HG03378 (cell line): ENCODE measurements around the gene CCL26.
A peak's percentile ranks its signal among the peaks of the same experiment; 100 is the strongest.
"Not testable (repeated sequence)": the region's sequence is repeated elsewhere in the genome, so short reads cannot be mapped to it uniquely, and the experiment has no call there.

ENCODE experiments used
- ATAC-seq: cut with Tn5 transposase; IDR thresholded peaks from one replicate; pipeline ENCODE4 v1.9.1; 2021; ENCODE audit warnings: mild to moderate bottlenecking, moderate library complexity; ENCODE audit not compliant: unreplicated experiment

Gene CCL26

DNA sequence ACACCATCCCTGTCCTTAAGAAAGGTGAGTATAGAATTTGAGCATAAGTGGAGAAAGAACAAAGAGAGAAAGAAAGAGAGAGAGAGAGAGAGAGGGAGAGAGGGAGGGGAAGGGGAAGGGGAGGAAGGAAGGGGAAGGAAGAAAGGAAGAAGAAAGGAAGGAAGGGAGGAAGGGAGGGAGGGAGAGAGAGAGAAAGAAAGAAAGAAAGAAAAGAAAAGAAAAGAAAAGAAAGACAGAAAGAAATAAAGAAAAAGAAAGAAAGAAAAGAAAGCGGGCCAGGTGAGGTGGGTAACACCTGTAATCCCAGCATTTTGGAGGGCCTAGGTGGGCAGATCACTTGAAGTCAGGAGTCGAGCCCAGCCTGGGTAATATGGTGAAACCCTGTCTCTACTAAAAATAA, 21.7 kb upstream of the CCL26 start:
- ATAC-seq: no peak

DNA sequence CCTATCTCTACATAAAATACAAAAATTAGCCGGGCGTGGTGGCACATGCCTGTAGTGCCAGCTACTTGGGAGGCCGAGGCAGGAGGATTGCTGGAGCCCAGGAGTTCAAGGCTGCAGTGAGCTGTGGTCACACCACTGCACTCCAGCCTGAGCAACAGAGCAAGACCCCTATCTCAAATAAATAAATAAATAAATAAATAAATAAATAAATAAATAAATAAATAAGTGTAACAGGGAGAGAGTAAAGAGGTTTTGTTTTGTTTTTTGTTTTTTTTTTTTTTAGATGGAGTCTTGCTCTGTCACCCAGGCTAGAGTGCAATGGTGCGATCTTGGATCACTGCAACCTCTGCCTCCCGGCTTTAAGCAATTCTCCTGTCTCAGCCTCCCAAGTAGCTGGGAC, 20.6 kb upstream of the CCL26 start:
- not testable (repeated sequence) for ATAC-seq

DNA sequence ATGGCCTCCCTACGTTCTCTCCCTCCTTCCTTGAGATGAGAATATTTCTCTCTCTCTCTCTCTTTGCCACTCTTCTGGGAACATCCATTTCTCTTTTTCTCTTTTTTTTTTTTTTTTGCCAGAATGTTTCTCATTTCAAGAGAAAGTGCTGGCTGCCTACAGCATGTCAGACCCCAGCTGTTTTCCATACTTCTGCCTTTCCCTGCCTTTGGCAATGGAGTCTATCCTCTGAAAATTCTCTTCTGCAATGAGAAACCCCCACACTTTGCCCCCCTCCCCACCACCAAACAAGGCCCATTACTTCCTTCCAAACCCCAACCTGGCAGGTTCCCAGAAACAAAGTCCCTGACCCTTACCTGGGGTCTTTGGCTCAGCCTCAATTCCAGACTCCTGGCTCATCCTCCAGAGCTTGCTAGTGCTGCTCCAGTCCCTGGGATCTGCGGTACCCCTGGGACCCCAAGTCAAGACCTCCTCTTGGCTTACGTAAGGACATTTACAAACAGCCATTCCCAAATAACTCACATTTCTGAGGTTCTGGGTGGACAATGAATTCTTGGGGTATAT, 17.4 kb upstream of the CCL26 start:
- no peak for ATAC-seq

DNA sequence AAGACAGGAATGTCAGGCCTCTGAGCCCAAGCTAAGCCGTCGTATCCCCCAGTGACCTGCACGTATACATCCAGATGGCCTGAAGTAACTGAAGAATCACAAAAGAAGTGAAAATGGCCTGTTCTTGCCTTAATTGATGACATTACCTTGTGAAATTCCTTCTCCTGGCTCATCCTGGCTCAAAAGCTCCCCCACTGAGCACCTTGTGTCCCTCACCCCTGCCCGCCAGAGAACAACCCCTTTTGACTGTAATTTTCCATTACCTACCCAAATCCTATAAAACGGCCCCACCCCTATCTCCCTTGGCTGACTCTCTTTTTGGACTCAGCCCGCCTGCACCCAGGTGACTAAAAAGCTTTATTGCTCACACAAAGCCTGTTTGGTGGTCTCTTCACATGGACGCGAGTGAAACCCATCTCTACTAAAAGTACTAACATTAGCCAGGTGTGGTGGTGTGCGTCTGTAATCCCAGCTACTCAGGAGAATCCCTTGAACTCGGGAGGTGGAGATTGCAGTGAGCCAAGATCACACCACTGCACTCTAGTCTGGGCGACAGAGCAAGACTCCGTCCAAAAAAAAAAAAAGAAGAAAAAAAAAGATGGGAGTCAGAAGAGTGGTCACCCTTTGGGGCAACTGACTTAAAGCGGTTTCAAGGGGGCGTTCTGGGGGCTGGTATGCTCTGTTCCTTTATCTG, 16.3 kb upstream of the CCL26 start:
- not testable (repeated sequence) for ATAC-seq

DNA sequence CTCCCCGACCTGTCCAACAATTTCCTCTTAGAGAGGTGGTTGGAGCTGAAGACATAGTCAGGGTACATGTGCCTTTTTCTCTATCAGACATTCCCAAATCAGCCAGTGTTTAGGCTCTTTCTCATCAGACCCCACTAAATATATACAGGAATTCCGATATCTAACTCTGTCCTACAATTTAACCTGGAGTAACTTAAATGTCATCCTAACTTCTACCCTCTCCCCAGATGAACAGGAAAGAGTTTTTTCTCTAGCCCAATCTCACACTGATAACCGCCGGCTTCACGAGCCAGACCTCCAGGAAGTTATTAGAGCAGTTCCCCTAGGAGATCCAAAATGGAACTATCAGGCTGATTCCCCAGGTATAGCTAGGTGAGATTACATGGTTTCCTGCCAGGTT, 11.0 kb upstream of the CCL26 start:
- not testable (repeated sequence) for ATAC-seq

DNA sequence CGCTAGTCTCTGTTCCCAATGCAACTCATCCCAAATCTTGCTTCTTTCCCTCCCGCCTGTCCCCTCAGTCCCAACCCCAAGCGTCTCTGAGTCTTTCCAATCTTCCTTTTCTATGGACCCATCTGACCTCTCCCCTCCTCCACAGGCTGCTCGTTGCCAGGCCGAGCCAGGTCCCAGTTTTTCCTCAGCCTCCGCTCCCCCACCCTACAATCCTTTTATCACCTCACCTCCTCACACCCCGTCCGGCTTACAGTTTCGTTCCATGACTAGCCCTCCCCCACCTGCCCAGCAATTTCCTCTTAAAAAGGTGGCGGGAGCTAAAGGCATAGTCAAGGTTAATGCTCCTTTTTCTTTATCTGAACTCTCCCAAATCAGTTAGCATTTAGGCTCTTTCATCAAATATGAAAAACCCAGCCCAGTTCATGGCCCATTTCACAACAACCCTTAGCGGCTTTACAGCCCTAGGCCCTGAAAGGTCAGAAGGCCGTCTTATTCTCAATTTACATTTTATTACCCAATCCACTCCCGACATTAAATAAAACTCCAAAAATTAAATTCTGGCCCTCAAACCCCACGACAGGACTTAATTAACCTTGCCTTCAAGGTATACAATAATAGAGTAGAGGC, 8.7 kb upstream of the CCL26 start:
- ATAC-seq: not testable (repeated sequence)

DNA sequence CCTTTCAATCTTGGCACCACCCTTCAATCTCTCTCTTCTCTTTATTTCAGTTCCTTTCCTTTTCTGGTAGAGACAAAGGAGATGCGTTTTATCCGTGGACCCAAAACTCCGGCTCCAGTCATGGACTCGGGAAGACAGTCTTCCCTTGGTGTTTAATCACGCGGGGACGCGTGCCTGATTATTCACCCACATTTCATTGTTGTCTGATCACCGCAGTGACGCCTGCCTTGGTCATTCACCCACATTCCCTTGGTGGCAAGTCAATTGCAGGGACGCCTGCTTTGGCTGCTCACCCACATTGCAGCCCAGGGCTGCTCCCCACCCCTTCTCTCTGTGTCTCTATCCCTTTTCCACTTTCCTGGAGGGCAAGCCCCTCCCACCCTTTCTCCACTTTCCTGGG, 7.5 kb upstream of the CCL26 start:
- not testable (repeated sequence) for ATAC-seq

DNA sequence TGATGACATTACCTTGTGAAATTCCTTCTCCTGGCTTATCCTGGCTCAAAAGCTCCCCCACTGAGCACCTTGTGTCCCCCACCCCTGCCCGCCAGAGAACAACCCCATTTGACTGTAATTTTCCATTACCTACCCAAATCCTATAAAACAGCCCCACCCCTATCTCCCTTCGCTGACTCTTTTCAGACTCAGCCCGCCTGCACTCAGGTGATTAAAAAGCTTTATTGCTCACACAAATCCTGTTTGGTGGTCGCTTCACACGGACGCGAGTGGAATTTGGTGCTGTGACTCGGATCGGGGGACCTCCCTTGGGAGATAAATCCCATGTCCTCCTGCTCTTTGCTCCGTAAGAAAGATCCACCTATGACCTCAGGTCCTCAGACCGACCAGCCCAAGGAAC, 7.0 kb upstream of the CCL26 start:
- ATAC-seq: not testable (repeated sequence)

DNA sequence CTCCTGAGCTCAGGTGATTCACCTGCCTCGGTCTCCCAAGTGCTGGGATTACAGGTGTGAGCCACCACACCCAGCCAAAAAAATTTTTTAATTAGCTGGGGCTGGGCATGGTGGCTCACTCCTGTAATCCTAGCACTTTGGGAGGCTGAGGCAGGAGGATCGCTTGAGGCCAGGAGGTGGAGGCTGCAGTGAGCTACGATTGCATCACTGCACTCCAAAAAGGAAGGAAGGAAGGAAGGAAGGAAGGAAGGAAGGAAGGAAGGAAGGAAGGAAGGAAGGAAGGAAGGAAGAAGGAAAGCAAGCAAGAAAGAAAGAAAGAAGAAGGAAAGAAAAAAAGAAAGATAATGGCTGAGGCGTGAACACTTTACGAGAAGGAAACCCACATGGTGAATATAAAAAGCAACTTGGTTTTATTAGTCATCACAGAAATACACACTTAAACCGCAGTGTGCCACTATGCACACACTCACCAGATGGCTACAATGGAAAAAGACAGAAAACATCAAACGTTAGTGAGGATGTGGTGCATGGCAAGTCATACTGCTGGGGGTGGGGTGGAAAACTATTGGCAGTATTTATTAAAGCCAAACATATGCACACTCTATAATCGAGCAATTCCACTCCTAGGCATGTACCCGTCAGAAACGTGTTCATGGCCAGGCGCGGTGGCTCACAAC, 4.4 kb upstream of the CCL26 start:
- ATAC-seq: no peak

DNA sequence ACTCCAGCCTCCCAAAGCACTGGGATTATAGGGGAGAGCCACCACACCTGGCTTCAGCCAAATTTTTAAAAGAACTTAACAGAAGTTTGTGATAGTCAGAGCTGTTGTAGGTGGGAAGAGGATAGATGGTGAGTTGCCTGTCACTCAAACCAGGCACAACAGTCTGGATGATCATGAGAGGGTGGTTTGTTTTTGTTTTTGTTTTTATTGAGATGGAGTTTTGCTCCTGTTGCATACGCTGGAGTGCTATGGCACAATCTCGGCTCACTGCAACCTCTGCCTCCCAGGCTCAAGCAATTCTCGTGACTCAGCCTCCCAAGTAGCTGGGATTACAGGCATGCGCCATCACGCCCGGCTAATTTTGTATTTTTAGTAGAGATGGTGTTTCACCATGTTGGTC, 1.9 kb upstream of the CCL26 start:
- ATAC-seq: not testable (repeated sequence)

DNA sequence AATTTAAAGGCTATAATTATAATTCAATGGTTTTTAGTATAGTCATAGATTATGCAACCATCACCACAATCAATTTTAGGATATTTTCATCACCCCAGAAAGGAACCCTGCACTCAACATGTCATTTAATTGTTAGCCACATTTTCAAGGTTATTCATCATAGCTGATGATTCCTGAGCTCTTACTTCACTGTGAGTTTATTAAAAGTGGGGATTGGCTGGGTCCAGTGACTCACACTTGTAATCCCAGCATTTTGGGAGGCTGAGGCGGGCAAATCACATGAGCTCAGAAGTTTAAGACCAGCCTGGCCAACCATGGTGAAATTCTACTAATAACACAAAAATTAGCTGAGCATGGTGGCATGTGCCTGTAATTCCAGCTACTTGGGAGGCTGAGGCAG, 787 bp downstream of the CCL26 start:
- ATAC-seq: no peak

DNA sequence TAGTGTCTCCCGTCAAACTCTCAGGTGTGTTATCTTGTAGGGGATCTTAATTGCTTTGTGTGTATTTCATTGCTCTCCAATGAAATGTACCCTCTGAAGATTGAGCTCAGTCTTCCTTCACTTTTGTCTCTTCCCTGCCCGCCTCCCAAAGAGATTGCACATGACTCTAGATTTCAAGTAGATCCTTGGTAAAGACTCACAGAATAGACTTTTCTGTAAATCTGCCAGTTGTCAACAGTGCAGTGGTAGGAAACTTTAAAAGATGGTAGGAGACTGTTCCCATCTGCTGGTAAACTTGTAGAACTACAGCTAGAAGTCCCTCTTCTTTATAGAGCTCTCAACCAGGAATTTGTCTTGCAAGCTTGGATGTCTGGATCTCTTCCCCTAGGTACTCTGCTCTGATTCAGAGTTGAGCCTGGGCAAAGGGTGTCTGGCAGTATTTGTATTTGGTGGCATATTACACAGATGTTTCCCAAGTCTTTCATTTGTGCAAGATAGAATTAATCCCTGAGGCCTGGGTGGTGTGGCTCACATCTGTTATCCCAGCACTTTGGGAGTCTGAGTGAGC, 9.6 kb downstream of the CCL26 start:
- peak; percentile 50 for ATAC-seq

DNA sequence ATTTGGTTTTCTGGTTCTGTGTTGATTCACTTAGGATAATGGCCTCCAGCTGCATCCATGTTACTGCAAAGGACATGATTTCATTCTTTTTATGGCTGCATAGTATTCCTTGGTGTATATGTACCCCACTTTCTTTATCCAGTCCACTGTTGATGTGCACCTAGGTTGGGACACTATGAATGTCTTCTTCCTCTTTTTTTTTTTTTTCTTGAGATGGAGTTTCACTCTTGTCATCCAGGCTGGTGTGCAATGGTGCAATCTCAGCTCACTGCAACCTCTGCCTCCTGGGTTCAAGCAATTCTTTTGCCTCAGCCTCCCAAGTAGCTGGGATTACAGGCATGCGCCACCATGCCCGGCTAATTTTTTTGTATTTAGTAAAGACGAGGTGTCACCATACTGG, 10.2 kb downstream of the CCL26 start:
- not testable (repeated sequence) for ATAC-seq

DNA sequence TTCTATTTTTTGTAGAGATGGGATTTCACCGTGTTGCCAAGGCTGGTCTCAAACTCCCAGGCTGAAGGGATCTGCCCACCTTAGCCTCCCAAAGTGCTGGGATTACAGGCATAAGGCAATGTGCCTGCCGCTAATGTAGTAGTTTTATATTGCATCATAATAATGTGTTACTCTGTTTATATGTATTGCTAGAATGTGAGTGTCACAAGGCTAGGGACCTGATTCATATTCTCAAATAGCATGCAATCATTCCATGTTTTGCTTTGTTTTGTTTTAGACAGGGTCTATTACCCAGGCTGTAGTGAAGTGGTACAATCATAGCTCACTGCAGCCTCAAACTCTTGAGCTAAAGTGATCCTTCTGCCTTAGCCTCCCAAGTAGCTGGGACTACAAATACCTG, 13.5 kb downstream of the CCL26 start:
- ATAC-seq: no peak

DNA sequence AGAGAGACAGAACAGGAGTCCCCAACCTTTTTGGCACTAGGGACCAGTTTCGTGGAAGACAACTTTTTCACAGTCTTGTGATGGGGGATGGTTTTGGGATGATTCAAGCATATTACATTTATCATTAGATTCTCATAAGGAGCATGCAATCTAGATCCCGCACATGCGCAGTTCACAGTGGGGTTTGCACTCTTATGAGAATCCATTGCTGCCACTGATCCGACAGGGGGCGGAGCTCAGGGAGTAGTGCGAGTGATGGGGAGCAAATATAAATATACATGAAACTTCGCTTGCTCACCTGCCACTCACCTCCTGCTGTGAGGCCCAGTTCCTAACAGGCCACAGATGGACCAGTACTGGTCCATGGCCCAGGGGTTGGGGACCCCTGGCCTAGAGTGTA, 14.2 kb downstream of the CCL26 start:
- ATAC-seq: no peak

DNA sequence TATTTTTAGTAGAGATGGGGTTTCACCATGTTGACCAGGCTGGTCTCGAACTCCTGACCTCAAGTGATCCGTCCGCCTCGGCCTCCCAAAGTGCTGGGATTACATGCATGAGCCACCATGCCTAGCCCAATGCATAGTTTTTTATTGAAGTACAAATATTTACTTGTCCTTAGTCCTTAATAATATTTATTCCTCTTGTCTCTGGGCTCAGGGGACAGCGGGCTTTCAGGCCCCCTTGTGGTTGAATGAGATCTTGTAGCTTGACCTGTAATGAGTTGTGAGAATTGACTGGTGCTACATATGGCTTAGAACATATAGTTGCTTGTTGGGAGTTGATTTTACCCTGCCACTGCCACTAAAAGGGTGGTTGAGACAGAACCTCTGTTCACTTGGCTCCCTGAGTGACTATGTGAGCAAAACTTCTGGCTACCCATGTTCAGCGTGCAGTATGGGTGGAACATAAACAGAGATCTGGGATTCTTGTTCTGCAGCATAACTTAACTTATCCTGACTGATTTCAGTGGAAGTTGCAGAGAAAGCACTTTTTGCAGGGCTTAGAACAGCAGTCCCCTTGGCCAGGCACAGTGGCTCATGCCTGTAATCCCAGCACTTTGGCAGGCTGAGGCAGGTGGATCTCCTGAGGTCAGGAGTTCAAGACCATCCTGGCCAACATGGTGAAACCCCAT, 14.9 kb downstream of the CCL26 start:
- ATAC-seq: no peak

DNA sequence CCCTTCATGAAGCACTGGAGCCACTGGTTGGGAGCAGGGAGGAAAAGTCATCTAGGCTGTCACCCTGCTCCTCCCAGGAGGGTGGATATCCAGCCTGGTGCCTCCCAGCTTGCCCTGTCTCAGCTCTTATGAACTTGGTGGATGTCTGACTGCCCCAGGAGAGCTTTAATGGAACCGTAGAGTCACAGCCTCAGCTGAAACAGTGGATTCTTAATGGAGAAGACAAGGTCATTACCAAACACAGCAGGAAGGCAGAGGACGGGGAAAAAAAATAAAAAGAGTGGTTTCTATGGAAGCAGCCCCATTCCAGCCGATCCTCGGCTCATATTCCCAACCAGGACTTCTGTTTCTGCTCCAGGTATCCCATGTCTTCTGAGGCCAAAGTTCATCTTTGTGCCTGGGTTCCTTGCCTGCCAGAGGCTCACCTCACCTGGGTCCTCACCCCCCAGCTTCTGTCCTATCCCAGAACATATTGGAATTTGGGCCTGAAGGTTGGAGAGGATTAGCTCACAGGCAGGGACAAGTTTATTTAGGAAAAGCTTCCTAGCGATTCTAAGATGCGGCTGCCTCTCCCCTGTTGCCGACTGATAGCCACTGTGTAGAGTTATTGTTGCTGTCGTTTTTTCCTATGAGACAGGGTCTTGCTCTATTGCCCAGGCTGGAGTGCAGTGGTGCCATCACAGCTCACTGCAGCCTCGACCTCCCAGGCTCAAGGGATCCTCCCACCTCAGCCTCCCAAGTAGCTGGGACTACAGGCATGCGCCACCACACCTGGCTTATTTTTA, 15.6 kb downstream of the CCL26 start:
- ATAC-seq: no peak

DNA sequence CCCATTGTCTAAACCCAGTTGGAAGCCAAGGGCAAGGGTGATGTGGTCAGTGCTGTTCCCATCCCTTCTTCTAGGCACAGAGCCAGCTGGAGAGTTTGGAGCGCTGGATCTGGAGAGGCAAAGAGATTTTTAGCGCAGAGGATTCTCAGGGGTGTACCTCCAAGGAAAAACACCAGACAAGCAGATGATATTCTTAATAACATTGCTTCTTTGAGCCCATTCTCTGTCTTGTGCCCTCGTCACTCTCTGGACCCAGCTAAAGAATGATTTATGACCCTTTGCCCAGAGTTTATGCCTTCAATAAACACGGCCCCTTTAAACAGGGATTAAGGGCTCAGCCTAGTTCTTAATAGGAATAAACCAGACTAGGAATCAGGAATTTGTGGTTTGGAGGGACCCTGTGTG, 28.6 kb downstream of the CCL26 start:
- no peak for ATAC-seq

DNA sequence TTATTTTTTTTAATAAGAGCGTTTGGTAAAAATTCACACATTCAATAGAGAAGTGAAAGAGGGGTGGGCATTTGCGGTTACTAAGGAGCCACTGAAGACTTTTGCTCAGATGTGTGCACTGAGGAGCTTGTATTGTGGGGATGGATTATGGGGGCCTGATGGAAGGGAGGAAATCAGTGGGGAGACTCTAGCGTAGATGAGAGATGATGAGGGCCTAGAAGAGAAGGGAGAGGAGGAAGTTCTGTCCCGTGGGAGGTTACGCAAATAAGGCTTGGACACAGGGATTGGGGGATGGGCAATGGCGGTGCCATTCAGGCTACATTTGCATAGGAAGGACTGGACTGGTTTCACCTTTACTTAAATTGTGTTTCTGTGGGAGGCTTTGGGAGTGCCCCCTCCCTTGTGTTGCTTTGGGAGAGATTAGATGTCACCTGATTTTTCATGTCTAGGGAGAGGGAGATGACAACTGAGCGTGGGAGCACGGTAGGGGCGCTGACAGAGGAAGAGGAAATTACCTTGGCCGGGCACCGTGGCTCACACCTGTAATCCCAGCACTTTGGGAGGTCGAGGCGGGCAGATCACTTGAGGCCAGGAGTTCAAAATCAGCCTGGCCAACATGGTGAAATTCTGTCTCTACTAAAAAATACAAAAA, 31.0 kb downstream of the CCL26 start:
- ATAC-seq: no peak
